Measurements from ENCODE around the gene SLC12A9. TPM values are rescaled to one million over a fixed set of nuclear protein-coding genes. Genes with fewer than 3 reads are reported as not detected.

The SLC12A9 gene
- total and polyA plus RNA-seq, 2 donors (not counting 1 experiment from before 2014, with no cell fraction given): 80.0 to 80.1 TPM

DNA sequence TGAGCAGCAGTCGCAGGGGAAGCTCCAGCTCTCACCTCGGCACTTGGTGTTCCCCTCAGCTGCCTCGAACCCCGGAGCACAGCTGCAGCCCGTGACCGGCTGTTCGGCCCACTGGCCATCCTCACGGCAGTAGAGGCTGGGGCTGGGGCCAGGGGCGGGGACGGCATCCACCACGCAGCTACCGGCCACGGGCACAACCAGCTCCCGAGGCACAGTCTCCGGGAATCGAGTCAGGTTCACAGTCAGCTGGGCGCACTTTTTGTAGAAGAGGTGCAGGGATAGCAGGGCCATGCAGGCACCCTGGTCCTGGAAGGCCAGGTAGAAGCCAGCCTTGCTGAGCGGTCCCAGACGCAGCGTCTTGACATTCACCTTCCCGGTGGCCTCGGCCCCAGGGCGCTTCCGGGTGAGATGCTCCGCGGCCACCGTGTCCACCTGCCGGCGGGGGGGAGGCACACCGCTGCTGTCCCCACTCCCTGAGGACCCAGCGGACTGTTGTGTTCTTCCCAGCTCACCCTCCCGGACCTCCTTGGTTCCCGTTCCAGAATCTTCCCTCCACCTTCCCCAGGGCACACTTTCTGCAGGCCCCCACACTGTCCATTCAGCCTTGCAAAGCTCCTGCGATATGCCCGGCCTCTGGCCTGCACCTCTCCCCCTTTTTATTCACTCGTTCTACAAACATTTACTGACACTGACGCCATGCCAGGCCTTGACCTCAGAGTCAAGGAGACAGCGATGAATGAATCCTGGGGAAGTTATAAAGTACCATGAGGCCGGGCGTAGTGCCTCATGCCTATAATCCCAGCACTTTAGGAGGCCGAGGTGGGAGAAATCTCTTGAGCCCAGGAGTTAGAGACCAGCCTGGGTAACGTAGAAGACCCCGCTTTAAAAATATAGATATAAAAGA lies 30.0 kb upstream of the SLC12A9 start:
- CTCF ChIA-PET: no interaction called here
- Histone ChIP-seq H3K4me1 (ENCODE audit: control insufficient read depth in 2 of 2, insufficient read depth in 2 of 2, low read length in 2 of 2) (peaks cover 13 to 14% of the 10 kb centered on the region in 2 donors), H3K4me2 (replicated peaks; ENCODE audit: low read depth, low read length, poor library complexity, severe bottlenecking) (no peak overlapping the region), H3K4me3 (ENCODE audit: control extremely low read depth in 1 of 5, extremely low read depth in 1 of 5, insufficient read depth in 1 of 5, low read depth in 2 of 5, low read length in 4 of 5) (no peak overlapping the region), H4K20me1 (ENCODE audit: control insufficient read depth, insufficient read depth, low read length, poor library complexity, severe bottlenecking) (no peaks in the 10 kb centered on the region), H3K9ac (ENCODE audit: low read length) (no peak overlapping the region), H2AFZ (ENCODE audit: insufficient read depth, low read depth, low read length, poor library complexity, severe bottlenecking) (no peak overlapping the region), H3K27ac (ENCODE audit: low read length in 2 of 2) (no peak overlapping the region), H3K27me3 (replicated peaks in 1 of 4; ENCODE audit: control extremely low read depth in 1 of 4, control insufficient read depth in 3 of 4, insufficient read depth in 4 of 4, low read length in 3 of 4) (peaks cover 0 to 29% (median 9%) of the 10 kb centered on the region in 4 experiments), H3K9me3 (ENCODE audit: control extremely low read depth in 1 of 3, control insufficient read depth in 2 of 3, insufficient read depth in 1 of 3, low read length in 2 of 3) (no peaks in the 10 kb centered on the region), H3K36me3 (replicated peaks in 1 of 2; ENCODE audit: control extremely low read depth in 1 of 2, control insufficient read depth in 1 of 2, extremely low read depth in 1 of 2, insufficient read depth in 2 of 2, low read length in 1 of 2) (no peaks in the 10 kb centered on the region), H3K79me2 (ENCODE audit: control insufficient read depth, insufficient read depth, low read length) (no peaks in the 10 kb centered on the region)
- WGBS (ENCODE audit: insufficient coverage): 98% methylated on average over 37 of the region's 43 CpGs
- peaks cover 13% of the 10 kb centered on the region for H3K4me1 Mint-ChIP-seq
- TF ChIP-seq, protein P1, sequence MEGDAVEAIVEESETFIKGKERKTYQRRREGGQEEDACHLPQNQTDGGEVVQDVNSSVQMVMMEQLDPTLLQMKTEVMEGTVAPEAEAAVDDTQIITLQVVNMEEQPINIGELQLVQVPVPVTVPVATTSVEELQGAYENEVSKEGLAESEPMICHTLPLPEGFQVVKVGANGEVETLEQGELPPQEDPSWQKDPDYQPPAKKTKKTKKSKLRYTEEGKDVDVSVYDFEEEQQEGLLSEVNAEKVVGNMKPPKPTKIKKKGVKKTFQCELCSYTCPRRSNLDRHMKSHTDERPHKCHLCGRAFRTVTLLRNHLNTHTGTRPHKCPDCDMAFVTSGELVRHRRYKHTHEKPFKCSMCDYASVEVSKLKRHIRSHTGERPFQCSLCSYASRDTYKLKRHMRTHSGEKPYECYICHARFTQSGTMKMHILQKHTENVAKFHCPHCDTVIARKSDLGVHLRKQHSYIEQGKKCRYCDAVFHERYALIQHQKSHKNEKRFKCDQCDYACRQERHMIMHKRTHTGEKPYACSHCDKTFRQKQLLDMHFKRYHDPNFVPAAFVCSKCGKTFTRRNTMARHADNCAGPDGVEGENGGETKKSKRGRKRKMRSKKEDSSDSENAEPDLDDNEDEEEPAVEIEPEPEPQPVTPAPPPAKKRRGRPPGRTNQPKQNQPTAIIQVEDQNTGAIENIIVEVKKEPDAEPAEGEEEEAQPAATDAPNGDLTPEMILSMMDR (IDR thresholded peaks at IDR 0.05): no peak
- no peak for TF ChIP-seq EZH2 (IDR thresholded peaks at IDR 0.05; ENCODE audit: borderline replicate concordance, insufficient read depth, low read depth, low read length, poor library complexity, severe bottlenecking)
- POLR2A ChIA-PET: interaction anchor here (0.7 kb wide), 1 partner anchor 281 kb away, joined by 4 read pairs; no protein-coding TSS in a partner anchor
- DNase-seq (no peak), ATAC-seq (ENCODE audit: low read depth) (no peak)
- H3K9me3 Mint-ChIP-seq (ENCODE audit: insufficient read depth): no peaks in the 10 kb centered on the region
- H3K27me3 Mint-ChIP-seq: peaks cover 19% of the 10 kb centered on the region
- intact Hi-C loops (cut with micrococcal nuclease): no loop called here
- no peak overlapping the region for H3K4me3 Mint-ChIP-seq
- H3K27ac Mint-ChIP-seq: no peak overlapping the region

DNA sequence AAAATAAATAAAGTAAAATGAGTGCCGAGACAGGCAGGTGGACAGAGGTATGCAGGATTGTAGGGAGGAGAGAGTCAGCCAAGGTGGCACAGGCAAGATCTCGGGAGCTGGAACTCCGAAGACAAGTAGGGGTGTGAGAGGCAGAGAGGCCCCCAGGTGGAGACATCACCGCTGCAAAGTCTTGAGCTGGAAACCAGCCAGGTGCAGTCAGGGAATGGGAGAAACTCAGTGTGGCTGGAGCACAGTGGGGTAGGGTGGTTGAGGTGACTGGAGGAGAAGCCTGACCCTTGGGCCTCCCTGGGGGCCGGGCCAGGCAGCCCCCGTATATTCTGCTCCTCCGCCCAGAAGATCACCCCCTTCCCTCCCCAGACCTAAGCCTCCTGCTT lies 29.4 kb upstream of the SLC12A9 start:
- peaks cover 20 to 21% of the 10 kb centered on the region in 2 donors for H3K4me1 ChIP-seq (ENCODE audit: control insufficient read depth in 2 of 2, insufficient read depth in 2 of 2, low read length in 2 of 2)
- CTCF ChIA-PET: no interaction called here
- Mint-ChIP-seq H3K9me3 (ENCODE audit: insufficient read depth) (no peaks in the 10 kb centered on the region), H3K4me1 (peaks cover 18% of the 10 kb centered on the region), H3K27me3 (peaks cover 25% of the 10 kb centered on the region), H3K4me3 (no peak overlapping the region), H3K27ac (no peak overlapping the region)
- ATAC-seq (ENCODE audit: low read depth) (no peak), DNase-seq (no peak)
- H3K79me2 ChIP-seq (ENCODE audit: control insufficient read depth, insufficient read depth, low read length): no peaks in the 10 kb centered on the region
- no peak overlapping the region for H3K9ac ChIP-seq (ENCODE audit: low read length)
- H4K20me1 ChIP-seq (ENCODE audit: control insufficient read depth, insufficient read depth, low read length, poor library complexity, severe bottlenecking): no peaks in the 10 kb centered on the region
- H3K4me2 ChIP-seq (replicated peaks; ENCODE audit: low read depth, low read length, poor library complexity, severe bottlenecking): no peak overlapping the region
- WGBS (ENCODE audit: insufficient coverage): 100% methylated on average over 5 of the region's 7 CpGs
- H3K27ac ChIP-seq (ENCODE audit: low read length in 2 of 2): no peak overlapping the region
- intact Hi-C loops (cut with micrococcal nuclease): no loop called here
- no peak overlapping the region for H3K4me3 ChIP-seq (ENCODE audit: control extremely low read depth in 1 of 5, extremely low read depth in 1 of 5, insufficient read depth in 1 of 5, low read depth in 2 of 5, low read length in 4 of 5)
- TF ChIP-seq, protein P1 (IDR thresholded peaks at IDR 0.05): no peak
- no peak for TF ChIP-seq EZH2 (IDR thresholded peaks at IDR 0.05; ENCODE audit: borderline replicate concordance, insufficient read depth, low read depth, low read length, poor library complexity, severe bottlenecking)
- peaks cover 0 to 35% (median 15%) of the 10 kb centered on the region in 4 experiments for H3K27me3 ChIP-seq (replicated peaks in 1 of 4; ENCODE audit: control extremely low read depth in 1 of 4, control insufficient read depth in 3 of 4, insufficient read depth in 4 of 4, low read length in 3 of 4)
- POLR2A ChIA-PET: no interaction called here
- H3K36me3 ChIP-seq (replicated peaks in 1 of 2; ENCODE audit: control extremely low read depth in 1 of 2, control insufficient read depth in 1 of 2, extremely low read depth in 1 of 2, insufficient read depth in 2 of 2, low read length in 1 of 2): no peaks in the 10 kb centered on the region
- H2AFZ ChIP-seq (ENCODE audit: insufficient read depth, low read depth, low read length, poor library complexity, severe bottlenecking): no peak overlapping the region
- H3K9me3 ChIP-seq (ENCODE audit: control extremely low read depth in 1 of 3, control insufficient read depth in 2 of 3, insufficient read depth in 1 of 3, low read length in 2 of 3): no peaks in the 10 kb centered on the region

All from B cell (primary cell).